GM12891 (cell line): Measurements from ENCODE around the gene TANC1.

Experiments used
- POLR2A ChIP-seq: IDR thresholded peaks from 2 replicates; pipeline ENCODE4 v1.6.1; 2011; ENCODE audit warnings: low read depth, low read length, control low read depth
- POLR2AphosphoS5 ChIP-seq: IDR thresholded peaks from 2 replicates; pipeline ENCODE4 v1.6.1; 2011; ENCODE audit warnings: low read depth, low read length, control low read depth
- POU2F2 ChIP-seq: IDR thresholded peaks from 2 replicates; pipeline ENCODE4 v1.6.1; 2011; ENCODE audit warnings: low read depth, mild to moderate bottlenecking, control low read depth, low read length, moderate library complexity
- TAF1 ChIP-seq: IDR thresholded peaks from 2 replicates; pipeline ENCODE4 v1.6.1; 2011; ENCODE audit warnings: low read depth, low read length, control low read depth

GRCh38 chr2:159032146-159032545 is 63.7 kb downstream of the TANC1 start:
- TF ChIP-seq POLR2A (no peak), TAF1 (no peak), POLR2AphosphoS5 (no peak), POU2F2 (no peak)
